Stimulated activated CD4-positive, alpha-beta T cell treated with anti-CD3 and anti-CD28 coated beads, Interleukin-2, amount 100 ng/mL, for 24 hours (primary cell): ENCODE measurements around the gene DDX1.
"Not testable (repeated sequence)": the region's sequence is repeated elsewhere in the genome, so short reads cannot be mapped to it uniquely, and the experiment has no call there.

ENCODE experiments used
- DNase-seq, 2 donors: peaks; one replicate each; pipeline ENCODE4 v3.0.0-alpha.2; 2020

Gene DDX1

DNA sequence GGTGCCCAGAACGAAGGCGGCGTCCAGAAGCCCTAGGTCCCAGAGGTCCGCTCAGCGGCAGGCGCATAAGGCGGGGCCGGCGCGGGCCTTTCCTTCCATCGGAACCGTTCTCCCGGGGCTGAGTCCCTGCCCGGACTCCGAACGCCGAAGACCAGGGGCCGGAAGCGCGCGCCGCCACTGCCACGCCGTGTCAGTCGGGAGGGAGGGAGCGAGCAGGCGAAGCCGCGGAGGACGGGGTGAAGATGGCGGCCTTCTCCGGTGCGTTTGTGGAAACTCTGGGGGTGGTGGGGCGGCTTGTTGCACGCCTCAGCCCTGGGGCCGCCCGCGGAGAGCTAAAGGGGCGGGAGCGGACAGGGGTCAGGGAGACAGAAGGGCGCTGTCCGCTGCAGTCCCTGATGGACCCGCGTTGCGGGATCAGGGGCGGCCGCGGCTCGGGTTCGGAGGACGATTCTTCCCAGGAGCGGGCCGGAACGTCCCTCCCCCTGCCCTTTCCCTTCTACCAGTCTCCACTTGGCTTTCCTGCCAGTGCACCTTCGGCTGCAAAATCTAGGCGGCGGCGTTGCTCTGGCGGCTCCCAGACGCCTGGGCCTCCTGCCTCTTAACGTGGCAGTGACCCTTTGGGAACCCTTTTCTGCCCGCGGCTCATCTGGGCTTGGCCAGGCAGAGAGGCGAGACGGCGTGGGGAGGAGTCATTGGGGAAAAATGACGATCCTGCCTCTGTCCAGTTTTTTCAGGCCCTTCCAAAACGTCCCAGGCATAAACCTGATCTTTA lies at the start of gene DDX1:
Gene DDX1, plus strand, starts transcription at position 177 of the 772 bp plus-strand sequence. Its CDS starts 66 bp downstream, at position 243.
- peak; percentile 87 to 88 for DNase-seq

DNA sequence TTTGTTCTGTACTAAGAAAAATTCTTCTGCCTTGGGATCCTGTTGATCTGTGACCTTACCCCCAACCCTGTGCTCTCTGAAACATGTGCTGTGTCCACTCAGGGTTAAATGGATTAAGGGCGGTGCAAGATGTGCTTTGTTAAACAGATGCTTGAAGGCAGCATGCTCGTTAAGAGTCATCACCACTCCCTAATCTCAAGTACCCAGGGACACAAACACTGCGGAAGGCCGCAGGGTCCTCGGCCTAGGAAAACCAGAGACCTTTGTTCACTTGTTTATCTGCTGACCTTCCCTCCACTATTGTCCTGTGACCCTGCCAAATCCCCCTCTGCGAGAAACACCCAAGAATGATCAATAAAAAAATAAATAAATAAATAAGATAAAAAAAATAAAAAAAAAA lies 49.4 kb upstream of the DDX1 start:
- not testable (repeated sequence) for DNase-seq

- no peak for DNase-seq
Observed at GRCh38 chr2:15543053-15543452, 48.6 kb upstream of the DDX1 start.

- DNase-seq: no peak
Observed at GRCh38 chr2:15543541-15543940, 48.1 kb upstream of the DDX1 start.

- DNase-seq: no peak
Observed at GRCh38 chr2:15544227-15544626, 47.4 kb upstream of the DDX1 start.

GRCh38 chr2:15546297-15547098 lies 45.2 kb upstream of the DDX1 start:
- no peak for DNase-seq

DNA sequence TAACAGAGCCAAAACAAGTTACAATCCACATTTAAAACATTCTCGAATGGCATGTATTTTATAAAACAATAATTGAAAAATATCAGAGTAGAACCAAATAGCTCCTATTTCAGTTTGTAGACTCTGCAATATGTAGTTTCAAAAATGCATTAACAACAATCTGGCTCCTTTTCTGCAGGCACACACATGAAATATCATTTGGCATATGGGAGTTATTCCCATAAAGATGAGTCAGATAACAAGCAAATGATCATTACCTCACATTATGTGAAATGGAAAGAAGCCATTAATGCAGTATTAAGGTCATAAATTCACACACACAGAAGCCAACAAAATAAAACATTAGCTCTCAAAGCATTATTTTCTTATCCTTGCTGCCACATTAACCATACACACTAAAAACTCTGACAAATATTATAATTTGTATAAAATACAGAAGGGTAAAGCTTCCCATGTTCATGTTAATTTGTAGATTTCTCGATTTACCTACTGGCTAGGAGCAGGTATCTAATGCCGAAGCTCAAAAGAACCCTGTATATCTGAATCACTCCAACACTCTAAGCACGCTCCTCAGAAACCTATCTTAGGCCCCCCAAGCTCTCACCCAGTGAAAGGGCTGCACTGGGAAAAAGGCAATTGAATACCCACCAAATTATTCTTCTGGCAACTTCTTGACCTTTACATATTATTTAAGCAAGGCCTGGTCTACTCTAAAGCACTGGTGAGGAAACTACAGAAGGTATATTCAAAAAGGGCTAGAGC lies 44.4 kb upstream of the DDX1 start:
- DNase-seq: no peak

GRCh38 chr2:15548974-15549373 lies 42.7 kb upstream of the DDX1 start:
- DNase-seq: no peak

GRCh38 chr2:15553519-15553918 lies 38.1 kb upstream of the DDX1 start:
- no peak for DNase-seq

GRCh38 chr2:15553951-15554350 lies 37.7 kb upstream of the DDX1 start:
- no peak for DNase-seq

DNA sequence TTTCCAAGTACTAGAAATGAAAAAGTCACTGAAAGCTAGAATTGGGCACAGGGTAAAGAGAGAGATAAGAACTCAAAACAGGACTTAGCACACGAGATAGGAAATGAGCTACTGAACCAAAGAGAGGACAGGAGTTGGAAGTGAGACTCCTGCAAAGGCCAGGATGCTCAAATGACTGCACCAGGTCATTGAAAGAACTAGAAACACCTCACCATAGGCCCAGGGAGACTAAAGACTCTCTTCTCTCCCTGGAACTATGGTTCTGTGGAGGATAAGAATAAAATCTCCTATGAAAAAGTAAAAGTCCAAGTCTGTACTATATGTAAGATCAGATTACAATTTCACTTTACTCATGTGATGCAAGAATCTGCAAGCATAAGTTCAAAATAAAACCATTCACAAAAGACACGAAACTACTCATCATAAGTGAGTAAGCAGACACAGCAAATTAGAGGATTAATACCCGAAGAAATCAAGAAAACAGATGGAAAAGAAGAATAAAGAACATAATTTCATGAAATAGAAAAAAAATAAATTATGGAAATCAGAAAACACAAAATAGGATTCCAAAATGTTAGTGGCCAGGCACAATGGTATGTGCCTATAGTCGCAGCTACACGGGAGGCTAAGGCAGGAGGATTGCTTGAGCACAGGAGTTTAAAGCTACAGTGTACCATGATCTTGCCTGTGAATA lies 37.0 kb upstream of the DDX1 start:
- DNase-seq: no peak

DNA sequence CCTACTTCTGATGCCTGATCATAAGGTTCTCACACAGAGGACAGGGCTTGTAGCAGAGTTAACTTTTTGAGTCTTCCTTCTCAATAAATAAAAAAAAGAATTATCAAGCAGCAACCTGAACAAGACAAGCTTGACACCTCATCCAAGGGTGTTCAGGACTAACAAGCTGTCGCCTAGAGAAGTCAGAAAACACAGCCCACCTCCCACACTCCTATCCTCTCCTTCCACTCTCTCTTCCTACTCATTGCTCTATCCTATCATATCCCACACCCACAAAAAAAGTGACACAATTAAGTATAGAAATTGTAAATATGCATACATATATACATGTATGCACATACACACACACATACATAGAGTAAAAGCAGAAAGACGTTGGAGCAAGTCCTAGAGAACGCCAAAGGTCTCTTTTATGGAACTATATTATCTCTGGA lies 35.9 kb upstream of the DDX1 start:
- DNase-seq: no peak

DNA sequence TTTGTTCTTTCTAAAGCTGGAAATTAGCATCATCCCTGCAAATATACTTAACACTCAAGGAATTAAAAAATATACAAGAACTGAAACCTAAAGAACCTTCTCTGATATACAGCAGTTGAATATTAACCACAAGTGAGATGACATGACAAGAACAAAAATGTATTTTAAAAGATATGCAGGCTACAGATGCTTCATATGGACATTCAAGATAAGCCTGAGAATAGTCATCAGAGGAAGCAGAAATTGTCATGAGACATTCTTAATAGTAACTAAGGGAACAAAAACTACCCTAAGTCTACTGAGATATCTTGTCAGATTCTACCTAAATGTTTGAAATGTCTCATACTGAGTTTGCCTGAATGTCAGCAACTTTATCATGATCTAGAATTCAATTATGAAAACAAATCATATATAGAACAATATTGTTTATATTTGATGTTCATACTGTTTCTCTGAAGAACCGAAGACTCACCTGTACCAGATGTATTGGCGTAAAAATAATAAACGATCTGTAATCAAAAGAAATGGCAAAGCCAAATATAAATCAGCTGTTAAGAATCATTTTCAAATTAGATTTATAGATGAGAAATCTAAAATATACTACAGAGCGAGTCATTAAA lies 35.2 kb upstream of the DDX1 start:
- no peak for DNase-seq

DNA sequence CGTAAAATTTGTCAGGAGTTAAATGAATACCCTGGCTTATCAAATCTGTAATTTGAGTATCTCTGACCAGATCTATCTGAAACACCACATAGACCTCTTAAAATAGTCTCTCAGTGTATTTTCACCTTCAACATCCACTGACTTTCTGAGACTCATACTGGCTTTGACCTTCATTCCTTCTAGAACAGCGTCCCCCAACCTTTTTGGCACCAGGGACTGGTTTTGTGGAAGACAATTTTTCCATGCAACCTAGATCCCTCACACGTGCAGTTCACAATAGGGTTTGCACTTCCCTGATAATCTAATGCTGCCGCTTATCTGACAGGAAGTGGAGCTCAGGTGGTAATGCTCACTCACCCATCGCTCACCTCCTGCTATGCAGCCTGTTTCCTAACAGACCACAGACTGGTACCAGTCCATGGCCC lies 33.8 kb upstream of the DDX1 start:
- DNase-seq: no peak

GRCh38 chr2:15559379-15560139 lies 32.1 kb upstream of the DDX1 start:
- DNase-seq: no peak

- peak in 1 of 2 donors; percentile 17 for DNase-seq
Observed at GRCh38 chr2:15560140-15560987, 31.3 kb upstream of the DDX1 start.

GRCh38 chr2:15560988-15561573 lies 30.6 kb upstream of the DDX1 start, which contains the start of gene NBAS:
TSS of gene NBAS (minus strand) at chr2:15561334. CDS start at chr2:15561304, 30 bp downstream.
- peak; percentile 76 to 82 for DNase-seq

- DNase-seq: peak; percentile 34 to 37
Observed at GRCh38 chr2:15561574-15562344, 29.9 kb upstream of the DDX1 start.
